Breast epithelium (tissue), 3 donors: Measurements from ENCODE around the gene NPIPA1.
"Not testable (repeated sequence)": the region's sequence is repeated elsewhere in the genome, so short reads cannot be mapped to it uniquely, and the experiment has no call there.

Experiments
- CTCF ChIP-seq, 3 donors: fragments of 450-650 bp; IDR thresholded peaks; one replicate each; pipeline ENCODE4 v1.5.1; 2016 to 2017; ENCODE audit warnings: antibody characterized with exemption in 3 of 3, mild to moderate bottlenecking in 3 of 3, moderate library complexity in 3 of 3
- POLR2A ChIP-seq: fragments of 450-650 bp; IDR thresholded peaks from one replicate; pipeline ENCODE4 v1.6.1; 2016; ENCODE audit warnings: antibody characterized with exemption, mild to moderate bottlenecking, moderate library complexity
- POLR2AphosphoS5 ChIP-seq, 3 donors: sonication (generic); formaldehyde crosslinking; IDR thresholded peaks; one replicate each; pipeline ENCODE4 v1.6.1; 2017; ENCODE audit warnings: antibody characterized with exemption in 3 of 3

- not testable (repeated sequence) for TF ChIP-seq POLR2A; POLR2AphosphoS5 (IDR thresholded peaks at IDR 0.05)
- TF ChIP-seq CTCF (IDR thresholded peaks at IDR 0.05) = peak in 1 of 3 donors; percentile 22
Observed at GRCh38 chr16:14975418-14976194, 38.4 kb downstream of the NPIPA1 start.
